Mucosa of descending colon (tissue), 3 donors: ENCODE measurements around the gene TSEN34. TPM values are rescaled to one million over a fixed set of nuclear protein-coding genes. Genes with fewer than 3 reads are reported as not detected.

ENCODE experiments used
- ATAC-seq: fragments of 200-7000 bp; cut with Tn5 transposase; one replicate; pipeline ENCODE4 v1.9.1; 2020; ENCODE audit warnings: mild to moderate bottlenecking, moderate library complexity
- DNase-seq, 3 donors: peaks; one replicate each; pipeline ENCODE4 v3.0.0-alpha.2; 2020
- H3K36me3 ChIP-seq: fragments of 200-600 bp; one replicate; pipeline ENCODE4 v1.8.0; 2021; ENCODE audit warnings: low read depth, mild to moderate bottlenecking
- H3K4me1 ChIP-seq: fragments of 200-600 bp; one replicate; pipeline ENCODE4 v1.8.0; 2021; ENCODE audit warnings: low read depth, mild to moderate bottlenecking
- H3K4me3 ChIP-seq: fragments of 200-600 bp; one replicate; pipeline ENCODE4 v1.8.0; 2021; ENCODE audit warnings: mild to moderate bottlenecking
- H3K9me3 ChIP-seq: fragments of 200-600 bp; one replicate; pipeline ENCODE4 v1.8.0; 2021; ENCODE audit warnings: mild to moderate bottlenecking
- intact Hi-C, 2 donors: fragments of 100-400 bp; cut with DNase I in 1 of 2; cut with micrococcal nuclease in 1 of 2; formaldehyde crosslinking; loops; one replicate each; pipeline versions ENCODE4 v1.11.0 to v1.11.1; 2022; cut with DNase I, micrococcal nuclease
- total RNA-seq, 3 donors: library from RNA; stranded (reverse); fragmentation: NEBNext Ultra II Directional in 2 of 3; extraction: Animal tissue kit (Norgen Biotek cat#: 25700) in 2 of 3; gene quantifications; one replicate each; pipeline versions ENCODE4 v1.2.1 to v1.2.4, GENCODE V29; 2021 to 2023
- TF ChIP-seq, protein P1 (sequence below): fragments of 200-600 bp; IDR thresholded peaks from one replicate; pipeline ENCODE4 v1.8.0; 2022; ENCODE audit warnings: antibody characterized with exemption, mild to moderate bottlenecking
- donor health status: DM: no; HTN: no; CAD: no; lungs with moderate emphysema.
- donor health status: DM: no; HTN: no; CAD: no.
- donor health status: DM: no; HTN: yes; CAD: no.

TSEN34 gene
- total RNA-seq, 3 donors from 2014 or later = 35.0 to 40.3 (median 35.2) TPM

- Histone ChIP-seq H3K4me1 (peaks cover 6% of the 10 kb centered on the region), H3K9me3 (no peaks in the 10 kb centered on the region), H3K4me3 (no peak overlapping the region), H3K36me3 (peaks cover 18% of the 10 kb centered on the region)
- TF ChIP-seq, protein P1, sequence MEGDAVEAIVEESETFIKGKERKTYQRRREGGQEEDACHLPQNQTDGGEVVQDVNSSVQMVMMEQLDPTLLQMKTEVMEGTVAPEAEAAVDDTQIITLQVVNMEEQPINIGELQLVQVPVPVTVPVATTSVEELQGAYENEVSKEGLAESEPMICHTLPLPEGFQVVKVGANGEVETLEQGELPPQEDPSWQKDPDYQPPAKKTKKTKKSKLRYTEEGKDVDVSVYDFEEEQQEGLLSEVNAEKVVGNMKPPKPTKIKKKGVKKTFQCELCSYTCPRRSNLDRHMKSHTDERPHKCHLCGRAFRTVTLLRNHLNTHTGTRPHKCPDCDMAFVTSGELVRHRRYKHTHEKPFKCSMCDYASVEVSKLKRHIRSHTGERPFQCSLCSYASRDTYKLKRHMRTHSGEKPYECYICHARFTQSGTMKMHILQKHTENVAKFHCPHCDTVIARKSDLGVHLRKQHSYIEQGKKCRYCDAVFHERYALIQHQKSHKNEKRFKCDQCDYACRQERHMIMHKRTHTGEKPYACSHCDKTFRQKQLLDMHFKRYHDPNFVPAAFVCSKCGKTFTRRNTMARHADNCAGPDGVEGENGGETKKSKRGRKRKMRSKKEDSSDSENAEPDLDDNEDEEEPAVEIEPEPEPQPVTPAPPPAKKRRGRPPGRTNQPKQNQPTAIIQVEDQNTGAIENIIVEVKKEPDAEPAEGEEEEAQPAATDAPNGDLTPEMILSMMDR = no peak
- no peak for ATAC-seq
- intact Hi-C loops = no loop called here
- no peak for DNase-seq
Measured at GRCh38 chr19:54153731-54154326, 37.3 kb upstream of the TSEN34 start.

DNA sequence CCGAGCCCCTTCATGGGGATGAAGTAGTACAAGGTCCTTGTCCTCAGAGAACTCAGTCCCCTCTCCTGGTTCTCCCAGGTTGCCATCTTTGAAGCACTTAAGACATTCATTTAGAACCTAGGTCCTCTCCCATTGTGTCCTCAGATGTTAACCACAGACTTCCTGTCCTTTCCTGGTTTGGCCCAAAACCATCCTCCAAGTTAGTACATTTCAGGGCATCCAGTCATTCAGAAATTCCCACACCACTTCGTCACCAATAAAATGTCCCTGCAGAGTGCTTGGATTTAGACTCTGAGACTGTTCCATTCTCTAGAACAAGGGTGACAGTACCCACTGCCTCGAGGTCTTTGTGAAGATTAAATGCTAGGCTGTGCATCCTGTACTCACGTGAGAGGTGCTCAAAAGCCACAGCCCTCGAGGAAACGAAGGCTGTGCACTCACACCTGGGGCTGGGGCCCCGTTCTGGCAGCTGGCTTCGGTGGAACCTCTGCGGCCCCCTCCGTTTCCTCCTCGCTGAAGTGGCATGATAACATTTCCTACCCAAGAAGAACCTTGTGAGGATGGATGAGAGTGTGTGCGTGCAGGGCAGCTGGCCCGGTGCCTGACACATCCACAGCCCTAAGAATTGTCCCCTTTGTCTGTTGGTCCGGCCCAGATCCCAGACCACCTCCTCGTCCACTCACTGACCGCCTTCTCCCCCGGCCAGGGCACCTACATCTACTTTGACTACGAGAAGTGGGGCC, 36.3 kb upstream of the TSEN34 start:
- intact Hi-C loops = no loop called here
- H3K36me3 ChIP-seq = peaks cover 18% of the 10 kb centered on the region
- TF ChIP-seq, protein P1 = no peak

GRCh38 chr19:54155694-54156093, 35.4 kb upstream of the TSEN34 start:
- Histone ChIP-seq H3K4me1 (peaks cover 13% of the 10 kb centered on the region), H3K36me3 (peaks cover 15% of the 10 kb centered on the region), H3K4me3 (no peak overlapping the region), H3K9me3 (no peaks in the 10 kb centered on the region)
- DNase-seq = peak in 1 of 3 donors; percentile 38
- TF ChIP-seq, protein P1 = no peak
- intact Hi-C loops = no loop called here
- no peak for ATAC-seq

More for the DNA sequence above, 36.3 kb upstream of the TSEN34 start:
- peaks cover 8% of the 10 kb centered on the region for H3K4me1 ChIP-seq
- no peaks in the 10 kb centered on the region for H3K9me3 ChIP-seq
- H3K4me3 ChIP-seq = no peak overlapping the region
- no peak for ATAC-seq
- peak in 1 of 3 donors; percentile 33 for DNase-seq

- intact Hi-C loops = no loop called here
- Histone ChIP-seq H3K4me1 (peaks cover 19% of the 10 kb centered on the region), H3K36me3 (peaks cover 12% of the 10 kb centered on the region), H3K4me3 (no peak overlapping the region), H3K9me3 (no peaks in the 10 kb centered on the region)
- DNase-seq = no peak
- TF ChIP-seq, protein P1 = no peak
- no peak for ATAC-seq
Measured at GRCh38 chr19:54156490-54156889, 34.6 kb upstream of the TSEN34 start.

- no peak for ATAC-seq
- Histone ChIP-seq H3K4me3 (no peak overlapping the region), H3K4me1 (peaks cover 24% of the 10 kb centered on the region), H3K9me3 (no peaks in the 10 kb centered on the region), H3K36me3 (peaks cover 7% of the 10 kb centered on the region)
- intact Hi-C loops = no loop called here
- no peak for DNase-seq
- TF ChIP-seq, protein P1 = no peak
Measured at GRCh38 chr19:54156953-54157352, 34.2 kb upstream of the TSEN34 start.
